GM21619 (cell line): ENCODE results near the gene BRINP1.
"Not testable (repeated sequence)": the region's sequence is repeated elsewhere in the genome, so short reads cannot be mapped to it uniquely, and the experiment has no call there.

ENCODE experiments used
- ATAC-seq: cut with Tn5 transposase; IDR thresholded peaks from one replicate; pipeline ENCODE4 v1.9.1; 2021; ENCODE audit not compliant: unreplicated experiment

Gene BRINP1

GRCh38 chr9:119216651-119217331, 152.4 kb downstream of the BRINP1 start:
- ATAC-seq: no peak

GRCh38 chr9:119215651-119216050, 153.6 kb downstream of the BRINP1 start:
- ATAC-seq: no peak

- ATAC-seq: no peak
These were observed 155.8 kb downstream of the BRINP1 start for GRCh38 chr9:119213471-119213870.

DNA sequence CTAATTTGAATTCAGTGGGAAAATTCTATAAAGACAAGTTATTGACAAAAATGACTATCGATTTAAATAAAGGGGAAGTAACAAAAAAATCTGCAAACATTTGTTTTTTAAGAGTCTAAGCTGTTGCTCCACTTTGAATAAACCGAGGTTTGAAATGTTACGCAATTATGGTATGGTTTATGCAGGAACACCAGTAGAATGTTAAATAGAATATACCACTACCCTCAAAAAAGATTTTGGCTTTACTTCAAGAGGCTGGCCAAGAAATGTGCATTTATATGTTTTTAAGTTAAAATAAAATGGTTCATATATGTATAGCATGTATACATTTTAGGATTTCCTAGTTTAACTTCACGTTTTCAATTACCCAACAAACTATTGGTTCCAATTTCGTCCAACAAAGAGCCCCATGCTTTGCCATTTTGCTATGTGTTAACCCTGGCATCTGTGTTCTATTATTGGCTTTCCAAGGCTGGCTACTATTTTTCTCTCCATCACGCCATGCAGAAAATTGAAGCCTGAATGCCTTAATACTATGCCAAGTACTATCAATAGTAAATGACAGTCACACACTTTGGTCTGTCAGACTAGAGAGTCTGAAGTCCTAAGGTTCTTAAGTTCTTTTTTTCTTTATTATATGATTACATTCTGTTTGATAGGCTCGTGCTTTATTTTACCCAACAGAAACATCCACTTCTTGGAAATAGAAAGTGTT, 171.2 kb downstream of the BRINP1 start:
- no peak for ATAC-seq

DNA sequence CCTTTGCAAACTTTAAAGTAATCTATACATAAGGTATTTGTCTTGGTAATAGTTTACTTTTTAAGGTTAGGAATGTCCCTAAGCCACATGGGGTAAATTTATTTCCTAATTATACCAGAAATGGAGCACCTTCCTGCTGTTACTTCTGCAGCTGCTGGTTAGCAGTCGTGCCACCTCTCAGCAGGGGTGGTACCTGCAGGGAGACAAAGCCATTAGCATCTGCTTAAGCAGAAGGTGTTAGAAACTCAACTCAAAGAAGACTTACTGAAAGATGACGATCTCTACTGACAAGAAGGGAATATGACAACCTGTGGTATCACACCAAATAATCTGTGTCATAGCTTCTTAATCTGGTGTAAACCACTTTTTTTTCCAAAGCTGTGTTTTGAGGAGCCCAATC, 173.7 kb downstream of the BRINP1 start:
- no peak for ATAC-seq

GRCh38 chr9:119185298-119185697, 183.9 kb downstream of the BRINP1 start:
- ATAC-seq: no peak

- ATAC-seq: no peak
These were observed 184.8 kb downstream of the BRINP1 start for GRCh38 chr9:119184265-119184936.

GRCh38 chr9:119181561-119181960, 187.7 kb downstream of the BRINP1 start:
- no peak for ATAC-seq

GRCh38 chr9:119180897-119181296, 188.3 kb downstream of the BRINP1 start:
- ATAC-seq: no peak

- no peak for ATAC-seq
These were observed 189.5 kb downstream of the BRINP1 start for GRCh38 chr9:119179701-119180100.

GRCh38 chr9:119177196-119177595, 192.0 kb downstream of the BRINP1 start:
- no peak for ATAC-seq

DNA sequence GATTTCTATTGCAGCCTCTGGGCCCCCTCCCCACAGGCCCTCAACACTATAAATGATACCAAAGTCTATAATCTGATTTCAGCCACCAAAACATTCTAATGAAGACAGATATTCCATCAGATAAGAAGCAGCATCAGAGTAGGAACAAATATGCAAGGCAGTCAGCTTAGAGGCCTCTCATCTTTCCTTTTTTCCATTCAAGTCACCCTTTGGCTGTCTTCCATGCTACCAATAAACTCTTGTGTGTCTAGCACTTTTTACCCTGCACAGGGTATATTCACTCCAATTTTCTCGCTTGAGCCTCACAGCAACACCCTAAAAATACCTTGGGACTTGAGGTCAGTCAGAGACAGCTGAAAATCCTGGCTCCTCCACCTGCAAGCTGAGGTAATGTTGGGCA, 193.7 kb downstream of the BRINP1 start:
- ATAC-seq: no peak

GRCh38 chr9:119169222-119169621, 200.0 kb downstream of the BRINP1 start:
- not testable (repeated sequence) for ATAC-seq

DNA sequence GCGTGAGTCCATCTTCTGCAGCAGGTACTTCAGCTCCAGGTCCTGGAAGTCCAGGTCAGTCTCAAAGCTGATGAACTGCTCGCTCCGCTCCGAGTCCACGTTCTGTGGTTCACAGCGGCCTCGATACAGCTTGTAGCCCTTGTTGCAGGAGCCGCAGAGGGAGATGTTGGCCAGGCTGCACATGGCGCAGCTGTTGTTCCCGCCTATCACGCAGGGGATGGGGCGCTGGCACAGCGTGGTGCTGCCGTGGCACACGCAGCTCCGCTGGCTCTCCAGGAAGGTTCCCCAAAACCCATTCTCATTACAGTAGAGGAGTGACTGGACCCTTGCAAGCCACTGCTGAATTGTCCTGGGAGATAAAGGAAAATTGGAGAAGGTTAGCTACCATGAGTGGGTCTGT, 201.4 kb downstream of the BRINP1 start:
- no peak for ATAC-seq

DNA sequence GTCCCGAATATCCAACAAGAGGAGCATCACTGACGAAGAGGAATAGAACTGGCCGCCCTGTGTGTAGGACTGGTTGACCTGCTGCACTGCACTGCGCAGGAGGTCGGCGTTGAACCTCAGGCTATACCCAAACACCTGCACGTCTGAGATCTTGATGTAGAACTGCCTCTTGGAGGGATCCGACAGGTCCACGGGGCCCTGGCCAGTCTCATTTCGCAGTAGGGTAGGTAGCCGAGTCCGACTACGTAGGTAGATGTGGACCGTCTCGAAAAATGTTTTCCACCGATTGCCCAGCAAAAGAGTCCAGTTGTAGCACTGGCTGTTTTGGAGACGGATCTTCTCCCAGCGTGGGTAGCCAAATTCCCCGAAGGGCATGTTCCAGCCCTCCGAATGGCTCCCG, 202.0 kb downstream of the BRINP1 start:
- no peak for ATAC-seq

- ATAC-seq: no peak
These were observed 203.1 kb downstream of the BRINP1 start for GRCh38 chr9:119166096-119166495.

- no peak for ATAC-seq
These were observed 204.1 kb downstream of the BRINP1 start for GRCh38 chr9:119165131-119165530.

DNA sequence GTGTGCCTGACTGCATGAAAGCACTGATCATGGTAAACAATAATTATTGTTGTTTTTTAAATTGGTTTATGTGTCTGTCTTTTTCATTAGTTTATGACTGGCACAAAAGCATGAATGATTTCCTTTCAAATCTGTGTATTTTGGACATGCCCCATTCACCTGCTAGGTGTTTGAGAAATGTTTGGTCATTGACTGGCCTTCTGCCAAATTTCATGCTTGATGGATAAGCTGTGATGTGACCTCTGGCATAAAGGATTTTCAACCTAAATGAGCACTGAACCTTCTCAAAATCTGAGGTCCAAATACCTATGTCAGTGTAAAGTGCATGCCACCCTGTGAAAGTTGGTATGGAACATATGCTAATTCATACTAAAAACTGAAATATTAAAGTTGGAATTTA, 204.5 kb downstream of the BRINP1 start:
- ATAC-seq: no peak

- no peak for ATAC-seq
These were observed 208.7 kb downstream of the BRINP1 start for GRCh38 chr9:119160551-119160950.

- no peak for ATAC-seq
These were observed 209.8 kb downstream of the BRINP1 start for GRCh38 chr9:119159386-119159785.

- ATAC-seq: no peak
These were observed 212.0 kb downstream of the BRINP1 start for GRCh38 chr9:119157196-119157595.

DNA sequence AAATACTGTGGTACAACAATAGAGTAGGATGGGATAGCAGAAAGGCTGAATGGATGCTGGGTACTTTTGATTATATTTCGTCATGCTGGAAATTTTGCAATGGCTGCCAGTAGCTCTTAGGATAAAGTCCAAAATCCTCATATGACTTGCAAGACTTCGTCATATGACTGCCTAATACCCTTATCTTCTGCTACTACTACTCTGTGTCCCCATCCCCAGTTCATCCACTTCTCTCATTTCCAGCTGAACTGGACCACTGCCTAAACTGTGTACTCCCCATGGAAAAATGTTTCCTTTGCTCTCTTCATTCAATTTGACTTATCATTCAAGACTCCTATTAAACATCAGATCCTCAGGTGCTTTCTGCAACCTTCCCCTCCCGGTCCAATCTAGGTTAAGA, 212.9 kb downstream of the BRINP1 start:
- no peak for ATAC-seq
